Hepatocyte (in vitro differentiated cells): ENCODE data around the gene TLE6.

Experiments
- EZH2phosphoT487 ChIP-seq: fragments of 200-600 bp; sonication (generic); IDR thresholded peaks from one replicate; pipeline ENCODE4 v1.6.1; 2018; ENCODE audit warnings: antibody characterized with exemption, mild to moderate bottlenecking, low read depth, moderate library complexity; ENCODE audit not compliant: unreplicated experiment, severe bottlenecking
- TF ChIP-seq, protein P1 (sequence below): fragments of 200-600 bp; sonication (generic); IDR thresholded peaks from 2 replicates; pipeline ENCODE4 v1.5.1; 2016; ENCODE audit warnings: antibody characterized with exemption, mild to moderate bottlenecking; ENCODE audit not compliant: poor library complexity

- TF ChIP-seq, protein P1, sequence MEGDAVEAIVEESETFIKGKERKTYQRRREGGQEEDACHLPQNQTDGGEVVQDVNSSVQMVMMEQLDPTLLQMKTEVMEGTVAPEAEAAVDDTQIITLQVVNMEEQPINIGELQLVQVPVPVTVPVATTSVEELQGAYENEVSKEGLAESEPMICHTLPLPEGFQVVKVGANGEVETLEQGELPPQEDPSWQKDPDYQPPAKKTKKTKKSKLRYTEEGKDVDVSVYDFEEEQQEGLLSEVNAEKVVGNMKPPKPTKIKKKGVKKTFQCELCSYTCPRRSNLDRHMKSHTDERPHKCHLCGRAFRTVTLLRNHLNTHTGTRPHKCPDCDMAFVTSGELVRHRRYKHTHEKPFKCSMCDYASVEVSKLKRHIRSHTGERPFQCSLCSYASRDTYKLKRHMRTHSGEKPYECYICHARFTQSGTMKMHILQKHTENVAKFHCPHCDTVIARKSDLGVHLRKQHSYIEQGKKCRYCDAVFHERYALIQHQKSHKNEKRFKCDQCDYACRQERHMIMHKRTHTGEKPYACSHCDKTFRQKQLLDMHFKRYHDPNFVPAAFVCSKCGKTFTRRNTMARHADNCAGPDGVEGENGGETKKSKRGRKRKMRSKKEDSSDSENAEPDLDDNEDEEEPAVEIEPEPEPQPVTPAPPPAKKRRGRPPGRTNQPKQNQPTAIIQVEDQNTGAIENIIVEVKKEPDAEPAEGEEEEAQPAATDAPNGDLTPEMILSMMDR, result no peak
- no peak for TF ChIP-seq EZH2phosphoT487
Observed at GRCh38 chr19:3029065-3029923, 51.9 kb downstream of the TLE6 start, which contains the start of gene TLE2.
